ENCODE measurements around the gene ANKRD40CL. TPM values are rescaled to one million over a fixed set of nuclear protein-coding genes. Genes with fewer than 3 reads are reported as not detected.

ANKRD40CL gene
- not detected in 2 replicates for total RNA-seq

GRCh38 chr17:50767446-50767845 is at the start of gene ANKRD40CL:
Gene ANKRD40CL (minus strand): TSS chr17:50767518. CDS start chr17:50766913, 605 bp downstream.

GRCh38 chr17:50719144-50719923 is 48.0 kb downstream of the ANKRD40CL start, which contains the start of gene LUC7L3:
Gene LUC7L3 (plus strand): TSS chr17:50719603. CDS start chr17:50719733, 130 bp downstream.

Other genes starting within 250 kb of the ANKRD40CL start
- gene EPN3, start 234.8 kb downstream of the ANKRD40CL start, total RNA-seq, result under 0.01 and 0.15 TPM in 2 replicates
- gene SPATA20, start 220.3 kb downstream of the ANKRD40CL start, total RNA-seq, result 32.2 and 32.8 TPM in 2 replicates
- not detected in 2 replicates for gene CACNA1G, start 206.8 kb downstream of the ANKRD40CL start, total RNA-seq
- 1.6 and 3.3 TPM in 2 replicates for gene ABCC3, start 132.6 kb downstream of the ANKRD40CL start, total RNA-seq
- gene ANKRD40, start 59.6 kb downstream of the ANKRD40CL start, total RNA-seq, result 32.2 and 39.1 TPM in 2 replicates
- gene LUC7L3, start 47.9 kb downstream of the ANKRD40CL start, total RNA-seq, result 24.4 and 36.5 TPM in 2 replicates
- gene WFIKKN2, start 68.1 kb upstream of the ANKRD40CL start, total RNA-seq, result not detected in 2 replicates
- 1.9 and 4.1 TPM in 2 replicates for gene TOB1, start 98.8 kb upstream of the ANKRD40CL start, total RNA-seq

Data from epithelial cell of umbilical artery (primary cell).